Mucosa of rectum (tissue), 2 donors: ENCODE measurements around the gene SLC16A8.

ENCODE experiments used
- H3K27ac ChIP-seq, 2 donors: one replicate each; pipeline ENCODE4 v1.7.0; 2013; ENCODE audit warnings: inconsistent platforms in 2 of 2, low read depth in 2 of 2, low read length in 2 of 2
- H3K27me3 ChIP-seq, 2 donors: one replicate each; pipeline ENCODE4 v1.7.0; 2013; ENCODE audit warnings: low read length in 2 of 2; ENCODE audit not compliant: control insufficient read depth in 2 of 2, insufficient read depth in 2 of 2
- H3K36me3 ChIP-seq, 2 donors: one replicate each; pipeline ENCODE4 v1.7.0; 2013; ENCODE audit warnings: low read length in 2 of 2; ENCODE audit not compliant: control insufficient read depth in 2 of 2, insufficient read depth in 2 of 2
- H3K4me1 ChIP-seq, 2 donors: one replicate each; pipeline ENCODE4 v1.7.0; 2013; ENCODE audit warnings: low read length in 2 of 2, mild to moderate bottlenecking in 1 of 2; ENCODE audit not compliant: control insufficient read depth in 2 of 2, insufficient read depth in 2 of 2
- H3K4me3 ChIP-seq, 2 donors: one replicate each; pipeline ENCODE4 v1.7.0; 2013; ENCODE audit warnings: low read length in 2 of 2
- H3K9ac ChIP-seq, 2 donors: one replicate each; pipeline ENCODE4 v1.7.0; 2013; ENCODE audit warnings: low read length in 2 of 2, low read depth in 1 of 2, mild to moderate bottlenecking in 1 of 2
- H3K9me3 ChIP-seq, 2 donors: one replicate each; pipeline ENCODE4 v1.7.0; 2013; ENCODE audit warnings: low read length in 2 of 2; ENCODE audit not compliant: control insufficient read depth in 2 of 2
- donor health status: healthy.
- donor health status: Normal muscosa, but diverticular disease.

SLC16A8 gene

GRCh38 chr22:38106814-38107578, 23.0 kb upstream of the SLC16A8 start:
- Histone ChIP-seq H3K9ac (peak overlapping the region; percentile 18 to 32), H3K4me1 (peaks cover 34 to 47% of the 10 kb centered on the region in 2 donors), H3K27me3 (no peaks in the 10 kb centered on the region), H3K36me3 (peaks cover 13 to 20% of the 10 kb centered on the region in 2 donors), H3K4me3 (no peak overlapping the region), H3K9me3 (no peaks in the 10 kb centered on the region), H3K27ac (peak overlapping the region; percentile 98 to 99)

- Histone ChIP-seq H3K27ac (no peak overlapping the region), H3K36me3 (peaks cover 13 to 20% of the 10 kb centered on the region in 2 donors), H3K4me3 (no peak overlapping the region), H3K4me1 (peaks cover 16 to 25% of the 10 kb centered on the region in 2 donors), H3K27me3 (no peaks in the 10 kb centered on the region), H3K9ac (no peak overlapping the region), H3K9me3 (no peaks in the 10 kb centered on the region)
Measured at GRCh38 chr22:38104084-38104483, 20.1 kb upstream of the SLC16A8 start.

GRCh38 chr22:38103641-38104040, 19.7 kb upstream of the SLC16A8 start:
- Histone ChIP-seq H3K9me3 (no peaks in the 10 kb centered on the region), H3K4me3 (no peak overlapping the region), H3K9ac (no peak overlapping the region), H3K36me3 (peaks cover 15 to 20% of the 10 kb centered on the region in 2 donors), H3K4me1 (peaks cover 14 to 20% of the 10 kb centered on the region in 2 donors), H3K27ac (no peak overlapping the region), H3K27me3 (no peaks in the 10 kb centered on the region)

- Histone ChIP-seq H3K27me3 (no peaks in the 10 kb centered on the region), H3K36me3 (peaks cover 8 to 11% of the 10 kb centered on the region in 2 donors), H3K27ac (no peak overlapping the region), H3K9me3 (no peaks in the 10 kb centered on the region), H3K4me3 (no peak overlapping the region), H3K4me1 (peaks cover 2 to 4% of the 10 kb centered on the region in 2 donors), H3K9ac (no peak overlapping the region)
Measured at GRCh38 chr22:38098410-38099249, 14.6 kb upstream of the SLC16A8 start.

- Histone ChIP-seq H3K4me1 (peaks cover 2 to 4% of the 10 kb centered on the region in 2 donors), H3K36me3 (peaks cover 12 to 16% of the 10 kb centered on the region in 2 donors), H3K9ac (no peak overlapping the region), H3K9me3 (no peaks in the 10 kb centered on the region), H3K27me3 (no peaks in the 10 kb centered on the region), H3K4me3 (no peak overlapping the region), H3K27ac (no peak overlapping the region)
Measured at GRCh38 chr22:38097557-38098409, 13.8 kb upstream of the SLC16A8 start.

- Histone ChIP-seq H3K9me3 (no peaks in the 10 kb centered on the region), H3K4me3 (no peak overlapping the region), H3K27me3 (no peaks in the 10 kb centered on the region), H3K4me1 (peaks cover 2 to 3% of the 10 kb centered on the region in 2 donors), H3K27ac (no peak overlapping the region), H3K9ac (no peak overlapping the region), H3K36me3 (peaks cover 17 to 18% of the 10 kb centered on the region in 2 donors)
Measured at GRCh38 chr22:38097058-38097457, 13.1 kb upstream of the SLC16A8 start.

GRCh38 chr22:38089474-38089851, 5.5 kb upstream of the SLC16A8 start:
- Histone ChIP-seq H3K9ac (no peak overlapping the region), H3K27me3 (no peaks in the 10 kb centered on the region), H3K9me3 (no peaks in the 10 kb centered on the region), H3K36me3 (peaks cover 26 to 35% of the 10 kb centered on the region in 2 donors), H3K4me3 (no peak overlapping the region), H3K4me1 (no peaks in the 10 kb centered on the region), H3K27ac (no peak overlapping the region)

- Histone ChIP-seq H3K27ac (no peak overlapping the region), H3K4me1 (no peaks in the 10 kb centered on the region), H3K9ac (no peak overlapping the region), H3K4me3 (no peak overlapping the region), H3K9me3 (no peaks in the 10 kb centered on the region), H3K27me3 (no peaks in the 10 kb centered on the region), H3K36me3 (peaks cover 22 to 35% of the 10 kb centered on the region in 2 donors)
Measured at GRCh38 chr22:38088629-38089473, 4.9 kb upstream of the SLC16A8 start.

- peaks cover 0 to 4% of the 10 kb centered on the region in 2 donors for H3K27me3 ChIP-seq
- H3K9ac ChIP-seq: no peak overlapping the region
- H3K4me1 ChIP-seq: peaks cover 0 to 1% of the 10 kb centered on the region in 2 donors
- no peak overlapping the region for H3K4me3 ChIP-seq
- no peak overlapping the region for H3K27ac ChIP-seq
- H3K9me3 ChIP-seq: no peaks in the 10 kb centered on the region
- peaks cover 15 to 29% of the 10 kb centered on the region in 2 donors for H3K36me3 ChIP-seq
Measured at GRCh38 chr22:38087855-38088254, 3.9 kb upstream of the SLC16A8 start.
